Muscle of leg (tissue), 11 donors: ENCODE results near the gene C12orf57. TPM values are rescaled to one million over a fixed set of nuclear protein-coding genes. Genes with fewer than 3 reads are reported as not detected.

Experiments
- DNase-seq: peaks from one replicate; pipeline ENCODE4 v3.0.0; 2013
- H3K27ac ChIP-seq: one replicate; pipeline ENCODE4 v1.5.1; 2013; ENCODE audit warnings: mild to moderate bottlenecking, low read length, control low read depth
- H3K27me3 ChIP-seq: one replicate; pipeline ENCODE4 v1.6.1; 2013; ENCODE audit warnings: low read length; ENCODE audit not compliant: control insufficient read depth, insufficient read depth
- H3K36me3 ChIP-seq: one replicate; pipeline ENCODE4 v1.6.1; 2013; ENCODE audit warnings: low read length; ENCODE audit not compliant: control insufficient read depth, insufficient read depth
- H3K4me1 ChIP-seq: one replicate; pipeline ENCODE4 v1.6.1; 2013; ENCODE audit warnings: low read length; ENCODE audit not compliant: control insufficient read depth, insufficient read depth
- H3K4me3 ChIP-seq: one replicate; pipeline ENCODE4 v1.5.1; 2013; ENCODE audit warnings: low read length, control low read depth
- H3K9me3 ChIP-seq: replicated peaks from 2 replicates; pipeline ENCODE4 v1.6.1; 2013; ENCODE audit warnings: low read depth, low read length; ENCODE audit not compliant: control insufficient read depth
- WGBS: methylation state at CpG from one replicate; pipeline ENCODE4 v1.1.5; 2013; ENCODE audit warnings: missing lambda C conversion rate; ENCODE audit not compliant: insufficient coverage; 5-methylcytosine and 5-hydroxymethylcytosine counted together
- polyA plus RNA-seq, 8 donors: library from polyadenylated mRNA; unstranded; fragments of 120-200 nt; gene quantifications; one replicate each; pipeline versions ENCODE4 v1.2.1 to v1.2.3, GENCODE V29; 2013; ENCODE audit warnings: inconsistent platforms in 1 of 8, low replicate concordance in 1 of 8; ENCODE audit not compliant: insufficient read length in 8 of 8, insufficient read depth in 1 of 8
- total RNA-seq: library from RNA; stranded (reverse); fragments of 120-200 nt; gene quantifications from one replicate; pipeline ENCODE4 v1.2.4, GENCODE V29; 2013

C12orf57 gene
- total and polyA plus RNA-seq, 9 donors, result 135 to 350 (median 187) TPM

- WGBS, result 13% methylated on average over 36 of the region's 36 CpGs
- no peaks in the 10 kb centered on the region for H3K9me3 ChIP-seq
- peak; percentile 76 for DNase-seq
Measured at GRCh38 chr12:6936636-6937480, 7.0 kb upstream of the C12orf57 start.

GRCh38 chr12:6937481-6938352 is 6.1 kb upstream of the C12orf57 start:
- peak; percentile 98 for DNase-seq
- Histone ChIP-seq H3K4me1 (peaks cover 46% of the 10 kb centered on the region), H3K36me3 (peaks cover 65% of the 10 kb centered on the region), H3K9me3 (no peaks in the 10 kb centered on the region), H3K27ac (peak overlapping the region; percentile 94), H3K4me3 (peak overlapping the region; percentile 80), H3K27me3 (no peaks in the 10 kb centered on the region)
- 1% methylated on average over 64 of the region's 80 CpGs for WGBS

More at GRCh38 chr12:6936636-6937480, 7.0 kb upstream of the C12orf57 start:
- peak overlapping the region; percentile 80 for H3K4me3 ChIP-seq
- peaks cover 40% of the 10 kb centered on the region for H3K4me1 ChIP-seq
- no peaks in the 10 kb centered on the region for H3K27me3 ChIP-seq
- H3K36me3 ChIP-seq, result peaks cover 65% of the 10 kb centered on the region
- H3K27ac ChIP-seq, result peak overlapping the region; percentile 94

GRCh38 chr12:6938353-6939190 is 5.2 kb upstream of the C12orf57 start:
- peak; percentile 57 for DNase-seq
- Histone ChIP-seq H3K4me3 (peak overlapping the region; percentile 9), H3K36me3 (peaks cover 60% of the 10 kb centered on the region), H3K27ac (peak overlapping the region; percentile 69), H3K27me3 (no peaks in the 10 kb centered on the region), H3K4me1 (peaks cover 48% of the 10 kb centered on the region), H3K9me3 (no peaks in the 10 kb centered on the region)
- 81% methylated on average over 29 of the region's 32 CpGs for WGBS

DNA sequence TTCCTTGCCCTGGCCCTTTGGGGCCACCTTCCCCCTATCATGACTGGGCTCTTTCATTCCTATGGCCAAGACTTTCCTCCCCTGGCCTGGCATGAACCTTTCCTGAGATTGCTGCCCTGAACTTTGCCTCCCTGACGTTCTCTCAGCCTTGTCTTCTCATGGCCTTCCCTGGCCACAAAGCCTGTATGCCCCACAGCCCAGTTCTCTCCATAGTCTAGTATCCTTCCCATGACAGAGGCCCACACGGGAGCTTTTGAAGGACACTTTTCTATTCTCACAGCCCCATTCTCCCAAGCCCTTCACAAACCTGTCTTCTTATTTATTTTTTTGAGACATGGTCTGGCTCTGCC is 4.7 kb upstream of the C12orf57 start:
- 91% methylated on average over 2 of the region's 2 CpGs for WGBS
- H3K4me1 ChIP-seq, result peaks cover 42% of the 10 kb centered on the region
- DNase-seq, result no peak
- H3K27me3 ChIP-seq, result no peaks in the 10 kb centered on the region
- no peak overlapping the region for H3K4me3 ChIP-seq
- H3K27ac ChIP-seq, result no peak overlapping the region
- peaks cover 55% of the 10 kb centered on the region for H3K36me3 ChIP-seq
- H3K9me3 ChIP-seq, result no peaks in the 10 kb centered on the region

DNA sequence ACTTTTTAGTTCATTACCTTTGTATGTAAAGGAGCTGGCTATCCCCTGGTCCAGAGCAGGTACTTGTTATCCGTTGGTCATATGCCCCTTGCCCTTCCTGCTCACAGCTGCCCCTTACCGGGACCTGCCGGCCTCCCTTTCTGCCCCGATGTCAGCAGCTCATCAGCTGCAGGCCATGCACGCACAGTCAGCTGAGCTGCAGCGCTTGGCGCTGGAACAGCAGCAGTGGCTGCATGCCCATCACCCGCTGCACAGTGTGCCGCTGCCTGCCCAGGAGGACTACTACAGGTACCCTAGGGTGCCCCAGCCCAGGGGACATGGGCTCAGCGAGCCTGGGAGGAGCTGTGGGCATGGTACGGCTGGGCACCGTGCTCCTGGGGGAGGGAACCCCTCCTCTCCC is 2.6 kb upstream of the C12orf57 start:
- Histone ChIP-seq H3K27ac (no peak overlapping the region), H3K4me3 (no peak overlapping the region), H3K36me3 (peaks cover 42% of the 10 kb centered on the region), H3K27me3 (no peaks in the 10 kb centered on the region), H3K9me3 (no peaks in the 10 kb centered on the region), H3K4me1 (peaks cover 49% of the 10 kb centered on the region)
- WGBS, result 87% methylated on average over 9 of the region's 12 CpGs
- no peak for DNase-seq

GRCh38 chr12:6941782-6942181 is 2.0 kb upstream of the C12orf57 start:
- no peak for DNase-seq
- peaks cover 51% of the 10 kb centered on the region for H3K4me1 ChIP-seq
- no CpG with 5 or more reads among the region's 12 CpGs for WGBS

GRCh38 chr12:6942331-6942665 is 1.5 kb upstream of the C12orf57 start:
- Histone ChIP-seq H3K9me3 (no peaks in the 10 kb centered on the region), H3K36me3 (peaks cover 37% of the 10 kb centered on the region), H3K27ac (peak overlapping the region; percentile 99), H3K4me3 (no peak overlapping the region), H3K4me1 (peaks cover 46% of the 10 kb centered on the region), H3K27me3 (no peaks in the 10 kb centered on the region)
- DNase-seq, result peak; percentile 62
- WGBS, result 83% methylated on average over 5 of the region's 11 CpGs

More at GRCh38 chr12:6941782-6942181, 2.0 kb upstream of the C12orf57 start:
- Histone ChIP-seq H3K4me3 (no peak overlapping the region), H3K27me3 (no peaks in the 10 kb centered on the region), H3K27ac (no peak overlapping the region), H3K36me3 (peaks cover 37% of the 10 kb centered on the region), H3K9me3 (no peaks in the 10 kb centered on the region)

GRCh38 chr12:6943389-6943721 is 467 bp upstream of the C12orf57 start:
- Histone ChIP-seq H3K4me1 (peaks cover 40% of the 10 kb centered on the region), H3K36me3 (peaks cover 37% of the 10 kb centered on the region)
- 0% methylated on average over 6 of the region's 13 CpGs for WGBS

GRCh38 chr12:6944381-6945186 is 762 bp downstream of the C12orf57 start:
- H3K4me1 ChIP-seq, result peaks cover 33% of the 10 kb centered on the region
- 1% methylated on average over 40 of the region's 48 CpGs for WGBS

More at GRCh38 chr12:6943389-6943721, 467 bp upstream of the C12orf57 start:
- peak overlapping the region; percentile 66 for H3K4me3 ChIP-seq
- no peaks in the 10 kb centered on the region for H3K9me3 ChIP-seq
- peak; percentile 97 for DNase-seq
- peak overlapping the region; percentile 99 for H3K27ac ChIP-seq
- H3K27me3 ChIP-seq, result no peaks in the 10 kb centered on the region

More at GRCh38 chr12:6944381-6945186, 762 bp downstream of the C12orf57 start:
- Histone ChIP-seq H3K27me3 (no peaks in the 10 kb centered on the region), H3K4me3 (peak overlapping the region; percentile 66), H3K9me3 (no peaks in the 10 kb centered on the region), H3K27ac (peak overlapping the region; percentile 99), H3K36me3 (peaks cover 27% of the 10 kb centered on the region)
- DNase-seq, result peak; percentile 98
